Right atrium auricular region (tissue), 2 donors: ENCODE measurements around the gene ADCY3. TPM values are rescaled to one million over a fixed set of nuclear protein-coding genes. Genes with fewer than 3 reads are reported as not detected.

Source experiments
- DNase-seq: peaks from one replicate; pipeline ENCODE4 v3.0.0-alpha.2; 2019; ENCODE audit warnings: low spot score
- H3K27ac ChIP-seq, 2 donors: fragments of 200-600 bp; sonication (generic); 1 replicate in 1 of 2; 2 replicates in 1 of 2; pipeline ENCODE4 v1.5.1; 2016 to 2019
- H3K27me3 ChIP-seq, 2 donors: fragments of 200-600 bp; sonication (generic); one replicate each; pipeline versions ENCODE4 v1.5.1 to v1.6.0; 2017 to 2019
- H3K36me3 ChIP-seq: fragments of 200-600 bp; sonication (generic); one replicate; pipeline ENCODE4 v1.5.1; 2016
- H3K4me1 ChIP-seq, 2 donors: fragments of 200-600 bp; sonication (generic); one replicate each; pipeline versions ENCODE4 v1.5.1 to v1.6.0; 2017 to 2019
- H3K4me3 ChIP-seq, 2 donors: fragments of 200-600 bp; sonication (generic); 1 replicate in 1 of 2; 2 replicates in 1 of 2; pipeline ENCODE4 v1.5.1; 2017 to 2019; ENCODE audit warnings: mild to moderate bottlenecking in 1 of 2, moderate library complexity in 1 of 2
- H3K9me3 ChIP-seq, 2 donors: fragments of 200-600 bp; sonication (generic); one replicate each; pipeline ENCODE4 v1.5.1; 2019
- total RNA-seq, 2 donors: library from RNA; depleted of rRNA; stranded (reverse); fragments of >200 nt; gene quantifications; one replicate each; pipeline ENCODE4 v1.1.0, GENCODE V29; 2016
- TF ChIP-seq, protein P1 (sequence below), 2 donors: fragments of 200-600 bp; sonication (generic); IDR thresholded peaks; one replicate each; pipeline ENCODE4 v1.5.1; 2019; ENCODE audit warnings: antibody characterized with exemption in 2 of 2

ADCY3 gene
- total RNA-seq, 2 donors from 2014 or later, result 14.1 to 28.4 TPM

DNA sequence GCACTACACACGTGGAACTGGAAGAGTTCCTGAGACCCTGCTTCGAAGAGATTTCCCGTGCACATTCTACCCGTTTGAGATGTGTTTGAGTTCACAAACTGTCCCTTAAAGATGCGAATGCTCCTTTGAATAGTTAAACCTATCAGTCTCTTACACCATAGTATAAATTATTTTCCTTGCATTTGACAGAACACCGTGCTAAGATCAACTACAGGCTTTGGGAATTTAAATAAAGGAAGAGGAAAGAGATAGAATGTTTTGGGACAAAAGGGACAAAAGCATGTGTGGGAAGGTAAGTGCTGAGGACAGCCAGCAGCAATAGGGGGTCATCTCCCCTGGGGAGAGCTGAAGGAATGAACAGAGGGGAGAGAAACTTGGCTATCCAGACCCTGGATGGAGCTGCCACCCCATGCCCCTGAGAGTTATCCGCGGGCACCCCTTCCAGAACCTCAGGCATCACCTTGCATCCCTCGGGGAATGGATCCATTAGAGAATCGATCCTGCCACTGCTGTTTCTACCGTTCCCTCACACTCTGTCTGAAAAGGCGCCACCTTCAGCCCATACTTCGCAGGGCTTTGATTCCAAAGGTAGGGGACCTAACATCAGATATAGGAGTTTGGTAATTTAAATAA is 888 bp upstream of the ADCY3 start:
- DNase-seq, result no peak
- TF ChIP-seq, protein P1, sequence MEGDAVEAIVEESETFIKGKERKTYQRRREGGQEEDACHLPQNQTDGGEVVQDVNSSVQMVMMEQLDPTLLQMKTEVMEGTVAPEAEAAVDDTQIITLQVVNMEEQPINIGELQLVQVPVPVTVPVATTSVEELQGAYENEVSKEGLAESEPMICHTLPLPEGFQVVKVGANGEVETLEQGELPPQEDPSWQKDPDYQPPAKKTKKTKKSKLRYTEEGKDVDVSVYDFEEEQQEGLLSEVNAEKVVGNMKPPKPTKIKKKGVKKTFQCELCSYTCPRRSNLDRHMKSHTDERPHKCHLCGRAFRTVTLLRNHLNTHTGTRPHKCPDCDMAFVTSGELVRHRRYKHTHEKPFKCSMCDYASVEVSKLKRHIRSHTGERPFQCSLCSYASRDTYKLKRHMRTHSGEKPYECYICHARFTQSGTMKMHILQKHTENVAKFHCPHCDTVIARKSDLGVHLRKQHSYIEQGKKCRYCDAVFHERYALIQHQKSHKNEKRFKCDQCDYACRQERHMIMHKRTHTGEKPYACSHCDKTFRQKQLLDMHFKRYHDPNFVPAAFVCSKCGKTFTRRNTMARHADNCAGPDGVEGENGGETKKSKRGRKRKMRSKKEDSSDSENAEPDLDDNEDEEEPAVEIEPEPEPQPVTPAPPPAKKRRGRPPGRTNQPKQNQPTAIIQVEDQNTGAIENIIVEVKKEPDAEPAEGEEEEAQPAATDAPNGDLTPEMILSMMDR (IDR thresholded peaks at IDR 0.05), result no peak
- Histone ChIP-seq H3K9me3 (no peaks in the 10 kb centered on the region), H3K4me3 (peak overlapping the region; percentile 54 to 58), H3K27ac (peak overlapping the region in 1 of 2 donors; percentile 10), H3K36me3 (no peaks in the 10 kb centered on the region), H3K27me3 (no peaks in the 10 kb centered on the region), H3K4me1 (peaks cover 0 to 21% of the 10 kb centered on the region in 2 donors)

DNA sequence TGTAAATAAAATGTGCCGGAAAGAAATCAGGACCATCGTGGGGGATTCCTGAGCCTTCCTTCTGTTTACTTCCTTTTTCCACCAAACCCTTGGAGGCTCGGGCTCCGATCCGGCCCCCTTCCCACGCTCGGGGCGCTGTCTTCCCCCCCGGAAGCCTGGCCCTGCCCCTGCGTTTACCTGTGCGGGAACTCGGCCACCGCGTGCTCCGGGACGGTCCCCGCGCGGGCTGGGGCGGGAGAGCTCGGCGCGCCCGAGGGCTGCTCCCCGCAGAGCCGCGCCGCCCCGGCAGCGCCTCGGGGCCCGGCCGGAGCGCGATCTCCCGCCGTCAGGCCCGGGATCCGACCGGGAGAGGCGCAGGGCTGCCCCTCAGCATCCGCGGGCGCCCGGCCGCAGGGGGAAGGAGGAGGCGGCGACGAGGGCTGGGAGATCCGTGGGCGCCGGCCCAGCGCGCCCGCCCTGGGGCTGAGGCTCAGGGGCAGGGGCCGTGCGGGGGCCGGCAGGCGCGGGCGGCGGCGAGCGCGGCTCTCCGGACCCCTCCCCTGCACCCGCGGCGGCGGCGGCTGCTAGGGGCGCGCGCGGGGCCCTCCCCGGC is 435 bp downstream of the ADCY3 start:
- Histone ChIP-seq H3K36me3 (no peaks in the 10 kb centered on the region), H3K4me1 (peaks cover 0 to 21% of the 10 kb centered on the region in 2 donors), H3K9me3 (no peaks in the 10 kb centered on the region), H3K27ac (peak overlapping the region; percentile 53 to 68), H3K4me3 (peak overlapping the region; percentile 54 to 58), H3K27me3 (no peaks in the 10 kb centered on the region)
- DNase-seq, result no peak
- TF ChIP-seq, protein P1 (IDR thresholded peaks at IDR 0.05), result no peak

DNA sequence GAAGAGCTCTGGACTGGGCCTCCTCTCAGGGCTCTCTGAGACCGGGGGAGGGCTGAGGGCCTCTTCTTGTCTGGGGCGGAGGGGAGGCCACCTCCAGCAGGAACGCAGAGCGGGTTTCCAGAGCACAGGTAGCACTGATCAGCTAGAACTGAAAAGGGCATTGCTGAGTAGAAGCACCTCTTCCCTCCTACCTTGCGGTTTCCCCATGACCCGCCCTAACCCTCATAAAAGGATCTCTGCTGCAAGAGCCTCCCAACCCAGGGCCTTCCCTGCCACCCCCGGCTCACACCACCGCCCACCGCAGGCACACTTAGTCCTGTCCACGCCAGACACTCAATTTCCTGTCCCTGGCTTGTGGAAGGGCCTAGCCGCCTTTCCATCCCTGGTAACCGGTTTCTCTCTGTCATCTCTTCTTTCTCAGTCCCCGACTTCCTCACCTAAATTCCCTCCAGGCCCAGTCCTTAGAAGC is 966 bp downstream of the ADCY3 start:
- DNase-seq, result no peak
- Histone ChIP-seq H3K27ac (peak overlapping the region; percentile 53 to 68), H3K4me3 (peak overlapping the region; percentile 54 to 58), H3K27me3 (no peaks in the 10 kb centered on the region), H3K36me3 (no peaks in the 10 kb centered on the region), H3K4me1 (peaks cover 0 to 21% of the 10 kb centered on the region in 2 donors), H3K9me3 (no peaks in the 10 kb centered on the region)
- TF ChIP-seq, protein P1 (IDR thresholded peaks at IDR 0.05), result no peak

DNA sequence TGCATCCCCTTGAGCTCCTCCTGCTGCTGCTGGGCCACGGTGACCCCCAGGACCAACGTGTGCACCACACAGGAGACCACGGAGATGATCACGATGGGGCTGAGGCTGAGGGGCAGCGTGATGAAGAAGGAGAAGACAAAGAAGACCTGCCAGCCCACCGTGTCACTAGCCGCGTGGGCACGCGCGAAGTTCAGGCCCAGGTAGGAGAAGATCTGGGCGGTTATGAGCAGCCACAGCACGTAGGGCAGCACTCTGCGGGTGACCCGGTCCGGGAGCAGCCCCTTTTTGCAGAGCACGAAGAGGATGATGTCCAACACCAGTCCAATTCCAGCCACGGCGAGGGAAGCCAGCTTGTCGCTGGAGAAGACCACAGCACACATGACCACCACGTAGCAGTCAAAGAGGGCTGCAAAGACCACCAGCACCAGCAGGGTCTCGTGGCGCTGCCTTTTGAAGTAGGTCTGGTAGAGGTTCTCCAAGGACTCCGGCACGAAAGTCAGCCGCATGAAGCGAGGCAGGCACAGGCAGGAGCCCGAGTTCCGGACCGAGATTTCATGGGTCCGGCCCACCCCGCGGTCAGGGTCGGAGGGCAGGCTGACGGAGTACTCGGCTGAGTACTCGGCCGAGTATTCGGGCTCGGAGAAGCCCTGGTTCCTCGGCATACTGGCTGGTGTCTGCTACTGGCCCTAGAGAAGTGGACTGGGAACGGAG is 1.6 kb downstream of the ADCY3 start:
- DNase-seq, result no peak
- H3K27ac ChIP-seq, result peak overlapping the region; percentile 53 to 68
- H3K27me3 ChIP-seq, result no peaks in the 10 kb centered on the region
- peak overlapping the region; percentile 54 to 58 for H3K4me3 ChIP-seq
- H3K36me3 ChIP-seq, result no peaks in the 10 kb centered on the region
- TF ChIP-seq, protein P1 (IDR thresholded peaks at IDR 0.05), result no peak
- peaks cover 0 to 21% of the 10 kb centered on the region in 2 donors for H3K4me1 ChIP-seq
- no peaks in the 10 kb centered on the region for H3K9me3 ChIP-seq

DNA sequence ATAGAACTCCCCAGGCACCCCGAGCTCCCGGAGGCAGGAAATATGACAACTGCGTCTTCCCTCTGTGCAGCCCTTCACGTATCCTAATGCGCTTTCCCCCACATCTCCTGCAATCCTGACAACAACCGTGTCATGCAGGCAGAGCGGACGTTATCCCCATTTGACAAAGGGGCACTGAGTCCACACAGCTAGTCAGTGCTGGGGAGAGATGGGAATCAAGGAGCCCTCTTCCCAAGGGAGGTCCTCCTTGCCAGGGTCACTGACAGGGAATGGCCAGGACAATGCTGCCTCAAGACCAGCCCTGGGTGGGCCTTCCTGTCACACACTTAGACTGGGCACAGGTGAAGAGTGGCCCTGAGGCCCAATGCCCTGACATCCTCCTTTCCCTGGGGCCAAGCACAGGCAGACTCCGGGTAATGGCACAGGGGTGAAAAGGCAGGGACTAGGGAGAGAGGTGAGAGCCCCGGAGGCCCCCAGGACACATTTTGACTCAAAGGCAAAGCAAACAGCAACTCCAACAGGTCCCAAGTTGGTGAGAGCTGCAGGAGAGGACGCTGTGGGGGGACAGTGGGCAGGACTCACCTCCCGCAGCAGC is 2.2 kb downstream of the ADCY3 start:
- Histone ChIP-seq H3K9me3 (no peaks in the 10 kb centered on the region), H3K4me3 (peak overlapping the region; percentile 9 to 58), H3K27me3 (no peaks in the 10 kb centered on the region), H3K4me1 (peaks cover 0 to 25% of the 10 kb centered on the region in 2 donors), H3K36me3 (no peaks in the 10 kb centered on the region), H3K27ac (peak overlapping the region in 1 of 2 donors; percentile 68)
- TF ChIP-seq, protein P1 (IDR thresholded peaks at IDR 0.05), result no peak
- no peak for DNase-seq
